C4-2B (cell line): ENCODE results near the gene KLC1.

Experiments
- H3K27ac ChIP-seq: fragments of 450-650 bp; 2 replicates; pipeline ENCODE4 v1.5.1; 2017
- CTCF ChIP-seq: fragments of 450-650 bp; conservative IDR thresholded peaks from 2 replicates; pipeline ENCODE4 v1.5.1; 2017; ENCODE audit warnings: mild to moderate bottlenecking
- ZFX ChIP-seq: fragments of 450-650 bp; IDR thresholded peaks from 2 replicates; pipeline ENCODE4 v1.6.1; 2017

Gene KLC1

DNA sequence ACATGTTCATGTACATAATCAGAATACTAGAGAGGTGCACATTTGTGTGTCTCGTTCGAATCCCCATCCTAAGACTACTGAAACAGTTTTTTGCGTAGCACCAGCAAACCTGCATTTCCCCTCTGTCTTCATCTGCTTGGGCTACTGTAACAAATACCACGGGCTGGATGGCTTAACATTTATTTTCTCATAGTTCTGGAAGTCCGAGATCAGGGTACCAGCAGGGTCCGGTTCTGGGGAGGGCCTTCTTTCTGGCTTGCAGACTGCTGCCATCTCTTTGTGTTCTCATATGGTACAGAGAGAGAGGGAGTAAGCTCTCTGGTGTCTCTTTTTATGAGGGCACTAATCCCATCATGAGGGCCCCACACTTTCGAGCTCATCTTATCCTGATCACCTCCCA lies 30.6 kb downstream of the KLC1 start:
- TF ChIP-seq ZFX, result no peak
- no peak for TF ChIP-seq CTCF
- no peak overlapping the region for H3K27ac ChIP-seq

DNA sequence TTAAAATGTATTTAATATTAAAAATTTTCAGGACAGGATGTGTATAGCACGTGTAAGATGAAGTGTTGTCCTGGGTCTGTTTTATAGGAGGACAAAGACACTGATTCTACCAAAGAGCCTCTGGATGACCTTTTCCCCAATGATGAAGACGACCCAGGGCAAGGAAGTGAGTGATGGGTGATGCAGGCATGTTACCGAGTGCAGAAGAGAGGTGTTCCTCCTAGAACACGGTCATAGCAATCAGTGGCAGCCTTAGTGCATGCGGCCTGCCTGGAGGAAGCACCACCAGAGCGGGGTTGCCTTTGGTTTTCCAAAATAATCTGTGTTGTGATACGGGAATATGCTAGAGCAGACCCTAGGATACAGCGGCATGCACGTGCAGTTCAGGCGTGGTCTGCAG lies 33.0 kb downstream of the KLC1 start:
- H3K27ac ChIP-seq, result no peak overlapping the region
- TF ChIP-seq ZFX (no peak), CTCF (no peak)

- TF ChIP-seq CTCF (no peak), ZFX (no peak)
- H3K27ac ChIP-seq, result no peak overlapping the region
Measured at GRCh38 chr14:103662591-103662990, 33.6 kb downstream of the KLC1 start.

- H3K27ac ChIP-seq, result no peak overlapping the region
- TF ChIP-seq ZFX, result no peak
- TF ChIP-seq CTCF, result no peak
Measured at GRCh38 chr14:103663506-103663905, 34.5 kb downstream of the KLC1 start.

GRCh38 chr14:103667671-103668070 lies 38.7 kb downstream of the KLC1 start:
- H3K27ac ChIP-seq, result no peak overlapping the region
- TF ChIP-seq CTCF (no peak), ZFX (no peak)

DNA sequence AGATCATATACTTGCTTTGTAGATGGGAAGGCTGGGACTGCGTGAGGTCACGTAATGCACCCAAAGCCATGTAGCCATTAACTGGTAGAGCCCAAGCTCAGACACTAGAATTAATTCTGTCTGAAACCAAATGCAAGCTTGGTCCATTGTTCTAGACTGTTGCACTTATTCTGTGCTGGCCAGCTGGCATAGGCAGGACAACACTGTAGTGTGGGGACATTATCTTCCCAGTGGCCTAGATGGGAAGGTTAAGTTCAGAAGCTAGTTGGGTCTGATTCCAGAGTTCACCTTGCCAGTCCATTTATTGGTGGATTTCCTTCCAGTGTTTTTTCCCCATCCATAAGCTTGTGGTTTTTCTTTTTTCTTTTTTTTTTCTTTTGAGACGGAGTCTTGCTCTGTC lies 39.1 kb downstream of the KLC1 start:
- no peak overlapping the region for H3K27ac ChIP-seq
- TF ChIP-seq ZFX, result no peak
- no peak for TF ChIP-seq CTCF

DNA sequence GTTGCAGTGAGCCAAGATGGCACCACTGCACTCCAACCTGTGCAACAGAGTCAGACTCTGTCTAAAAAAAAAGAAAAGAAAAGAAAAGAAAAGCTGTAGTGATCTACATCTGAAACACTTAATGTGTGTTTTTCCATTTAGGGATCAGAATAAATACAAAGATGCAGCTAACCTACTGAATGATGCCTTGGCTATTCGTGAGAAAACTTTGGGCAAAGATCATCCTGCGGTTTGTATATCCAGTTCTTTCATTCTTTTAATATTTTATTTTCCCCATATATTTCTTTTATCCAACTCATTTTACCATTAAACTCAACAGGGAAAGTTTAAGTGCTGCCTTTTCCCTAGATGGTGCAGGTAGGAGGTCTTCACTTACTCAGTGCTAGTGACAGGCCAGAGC lies 40.4 kb downstream of the KLC1 start:
- no peak for TF ChIP-seq CTCF
- no peak for TF ChIP-seq ZFX
- H3K27ac ChIP-seq, result no peak overlapping the region
